ENCODE data around the gene RPS6KA3.
"Not testable (repeated sequence)": the region's sequence is repeated elsewhere in the genome, so short reads cannot be mapped to it uniquely, and the experiment has no call there.

Gene RPS6KA3

DNA sequence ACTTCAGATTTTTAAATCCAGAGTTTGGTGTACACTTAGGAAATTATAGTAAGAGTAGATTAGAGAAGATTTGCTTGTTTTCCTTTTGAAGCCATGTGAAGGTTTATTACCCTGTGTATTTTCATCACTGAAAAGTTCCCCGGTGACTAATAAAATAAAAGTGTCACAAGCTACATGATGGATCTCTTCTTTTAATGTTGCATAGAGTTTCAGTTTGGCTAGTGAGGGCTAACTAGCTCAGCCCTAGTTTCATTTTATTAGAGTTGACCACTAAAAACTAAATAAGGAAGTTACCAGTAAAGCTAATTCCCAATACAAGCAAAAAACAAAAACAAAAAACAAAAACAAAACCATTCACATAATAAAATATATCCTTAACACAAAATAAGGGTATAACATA lies 139.9 kb downstream of the RPS6KA3 start:
- H3K4ac ChIP-seq (ENCODE audit: low read depth in 1 of 2, low read length in 2 of 2); H2AFZ ChIP-seq (ENCODE audit: low read depth, low read length); H4K91ac ChIP-seq (ENCODE audit: low read length); H3K27ac ChIP-seq (ENCODE audit: low read length, poor library complexity, severe bottlenecking); H3K14ac ChIP-seq (ENCODE audit: low read length in 2 of 2); H3K4me2 ChIP-seq (ENCODE audit: low read length, poor library complexity, severe bottlenecking); H4K8ac ChIP-seq (ENCODE audit: low read length); H3K27me3 ChIP-seq (ENCODE audit: control insufficient read depth in 1 of 2, insufficient read depth in 1 of 2, low read length in 2 of 2); H2BK12ac ChIP-seq (ENCODE audit: low read length in 2 of 2); H3K9ac ChIP-seq (ENCODE audit: low read length); H2BK15ac ChIP-seq (ENCODE audit: low read depth, poor library complexity, severe bottlenecking); H3K4me3 ChIP-seq (ENCODE audit: insufficient read depth in 1 of 2, low read depth in 1 of 2, low read length in 2 of 2); H3K18ac ChIP-seq (ENCODE audit: low read depth in 1 of 2, low read length in 2 of 2); H2AK5ac ChIP-seq (ENCODE audit: low read length, severe bottlenecking); H3K4me1 ChIP-seq (ENCODE audit: control insufficient read depth, insufficient read depth, low read depth, low read length); H2BK5ac ChIP-seq (ENCODE audit: low read depth, low read length, poor library complexity, severe bottlenecking); H2BK120ac ChIP-seq (ENCODE audit: low read depth, low read length); H3K9me3 ChIP-seq (ENCODE audit: control insufficient read depth, low read length); H3K23ac ChIP-seq (ENCODE audit: low read length in 2 of 2); H3K79me1 ChIP-seq (replicated peaks; ENCODE audit: low read length, poor library complexity, severe bottlenecking); DNase-seq: not testable (repeated sequence)
- peaks cover 3 to 55% of the 10 kb centered on the region in 2 experiments for H3K36me3 ChIP-seq (ENCODE audit: control insufficient read depth in 1 of 2, insufficient read depth in 2 of 2, low read depth in 1 of 2, low read length in 2 of 2)
- WGBS, result no CpG with 5 or more reads among the region's 1 CpG

DNA sequence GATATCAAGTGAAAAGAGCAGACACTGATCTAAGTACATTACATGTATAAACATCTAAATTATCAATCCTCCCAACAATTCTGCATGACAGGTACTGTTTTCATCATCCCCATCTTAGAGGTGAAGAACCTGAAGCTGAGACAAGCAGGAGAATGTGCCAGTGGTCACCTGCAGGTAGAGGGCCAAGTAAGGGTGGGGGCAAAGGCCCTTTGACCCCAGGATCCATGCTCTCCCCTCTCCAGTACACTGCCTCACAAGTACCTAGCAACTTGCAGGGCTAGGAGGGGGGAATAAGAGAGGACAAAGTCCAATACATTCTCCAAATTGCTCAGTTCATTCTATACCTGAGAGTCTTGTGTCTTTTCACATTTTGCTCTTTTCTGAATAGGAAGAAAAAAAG lies 141.7 kb downstream of the RPS6KA3 start:
- H3K27ac ChIP-seq (ENCODE audit: low read length, poor library complexity, severe bottlenecking), result no peak overlapping the region
- no peak overlapping the region for H3K23ac ChIP-seq (ENCODE audit: low read length in 2 of 2)
- no peak overlapping the region for H4K91ac ChIP-seq (ENCODE audit: low read length)
- no peak overlapping the region for H2BK12ac ChIP-seq (ENCODE audit: low read length in 2 of 2)
- no peaks in the 10 kb centered on the region for H3K4me1 ChIP-seq (ENCODE audit: control insufficient read depth, insufficient read depth, low read depth, low read length)
- H2BK120ac ChIP-seq (ENCODE audit: low read depth, low read length), result no peak overlapping the region
- no peak overlapping the region for H2AFZ ChIP-seq (ENCODE audit: low read depth, low read length)
- H2BK5ac ChIP-seq (ENCODE audit: low read depth, low read length, poor library complexity, severe bottlenecking), result no peak overlapping the region
- no peak overlapping the region for H3K4me3 ChIP-seq (ENCODE audit: insufficient read depth in 1 of 2, low read depth in 1 of 2, low read length in 2 of 2)
- no peak overlapping the region for H3K4ac ChIP-seq (ENCODE audit: low read depth in 1 of 2, low read length in 2 of 2)
- H3K9ac ChIP-seq (ENCODE audit: low read length), result no peak overlapping the region
- no peaks in the 10 kb centered on the region for H3K9me3 ChIP-seq (ENCODE audit: control insufficient read depth, low read length)
- DNase-seq, result no peak
- H3K14ac ChIP-seq (ENCODE audit: low read length in 2 of 2), result no peak overlapping the region
- H3K18ac ChIP-seq (ENCODE audit: low read depth in 1 of 2, low read length in 2 of 2), result no peak overlapping the region
- no peaks in the 10 kb centered on the region for H3K79me1 ChIP-seq (replicated peaks; ENCODE audit: low read length, poor library complexity, severe bottlenecking)
- H3K27me3 ChIP-seq (ENCODE audit: control insufficient read depth in 1 of 2, insufficient read depth in 1 of 2, low read length in 2 of 2), result no peaks in the 10 kb centered on the region
- H3K36me3 ChIP-seq (ENCODE audit: control insufficient read depth in 1 of 2, insufficient read depth in 2 of 2, low read depth in 1 of 2, low read length in 2 of 2), result peaks cover 3 to 38% of the 10 kb centered on the region in 2 experiments
- no peak overlapping the region for H2BK15ac ChIP-seq (ENCODE audit: low read depth, poor library complexity, severe bottlenecking)
- no peak overlapping the region for H3K4me2 ChIP-seq (ENCODE audit: low read length, poor library complexity, severe bottlenecking)
- no peak overlapping the region for H4K8ac ChIP-seq (ENCODE audit: low read length)
- H2AK5ac ChIP-seq (ENCODE audit: low read length, severe bottlenecking), result no peak overlapping the region

DNA sequence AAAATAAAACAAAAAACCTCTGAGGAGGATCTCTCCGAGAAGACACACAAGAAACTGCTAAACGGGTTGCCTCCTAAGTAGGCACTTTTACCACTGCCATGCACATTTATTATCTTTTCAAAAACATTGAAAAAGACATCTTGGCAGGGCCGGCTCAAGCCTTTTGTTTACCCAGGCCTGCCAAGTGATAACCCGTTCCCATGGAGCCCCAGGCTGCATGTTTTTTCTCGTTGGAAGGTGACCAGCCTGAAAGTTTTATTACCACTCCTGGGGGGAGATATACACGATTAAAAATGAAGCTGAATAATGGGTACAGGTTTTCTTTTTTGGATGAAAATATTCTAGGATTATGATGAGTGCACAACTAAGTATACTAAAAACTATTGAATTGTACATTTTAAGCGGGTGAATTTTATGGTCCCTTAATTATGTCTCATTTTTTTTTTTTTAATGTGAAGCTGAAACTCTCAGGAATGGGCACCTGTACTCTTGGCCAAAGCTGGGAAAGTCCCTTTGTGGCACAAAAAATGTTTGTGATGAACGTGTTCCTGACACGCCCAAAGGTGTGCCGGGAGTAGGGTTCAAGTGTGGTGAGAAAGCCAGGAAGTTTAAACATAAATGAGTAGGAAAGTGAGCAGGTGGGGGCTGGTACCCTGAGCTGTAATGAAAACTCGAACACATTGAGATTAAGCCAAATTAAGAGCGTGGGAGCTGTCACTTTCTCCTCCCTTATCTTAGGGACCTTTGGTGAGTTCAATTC lies 148.5 kb downstream of the RPS6KA3 start:
- H3K79me1 ChIP-seq (replicated peaks; ENCODE audit: low read length, poor library complexity, severe bottlenecking), result no peaks in the 10 kb centered on the region
- no peak overlapping the region for H3K27ac ChIP-seq (ENCODE audit: low read length, poor library complexity, severe bottlenecking)
- no peak for DNase-seq
- H2BK15ac ChIP-seq (ENCODE audit: low read depth, poor library complexity, severe bottlenecking), result no peak overlapping the region
- no peak overlapping the region for H2BK5ac ChIP-seq (ENCODE audit: low read depth, low read length, poor library complexity, severe bottlenecking)
- H3K4me2 ChIP-seq (ENCODE audit: low read length, poor library complexity, severe bottlenecking), result no peak overlapping the region
- no peak overlapping the region for H2AK5ac ChIP-seq (ENCODE audit: low read length, severe bottlenecking)
- no peak overlapping the region for H3K14ac ChIP-seq (ENCODE audit: low read length in 2 of 2)
- H4K91ac ChIP-seq (ENCODE audit: low read length), result no peak overlapping the region
- no peak overlapping the region for H3K18ac ChIP-seq (ENCODE audit: low read depth in 1 of 2, low read length in 2 of 2)
- H3K27me3 ChIP-seq (ENCODE audit: control insufficient read depth in 1 of 2, insufficient read depth in 1 of 2, low read length in 2 of 2), result peaks cover 6 to 29% of the 10 kb centered on the region in 2 experiments
- 69% methylated on average over 10 of the region's 12 CpGs for WGBS
- H3K23ac ChIP-seq (ENCODE audit: low read length in 2 of 2), result no peak overlapping the region
- no peak overlapping the region for H3K4ac ChIP-seq (ENCODE audit: low read depth in 1 of 2, low read length in 2 of 2)
- no peak overlapping the region for H2AFZ ChIP-seq (ENCODE audit: low read depth, low read length)
- H3K9me3 ChIP-seq (ENCODE audit: control insufficient read depth, low read length), result no peaks in the 10 kb centered on the region
- no peak overlapping the region for H3K9ac ChIP-seq (ENCODE audit: low read length)
- peaks cover 6% of the 10 kb centered on the region for H3K4me1 ChIP-seq (ENCODE audit: control insufficient read depth, insufficient read depth, low read depth, low read length)
- no peaks in the 10 kb centered on the region for H3K36me3 ChIP-seq (ENCODE audit: control insufficient read depth in 1 of 2, insufficient read depth in 2 of 2, low read depth in 1 of 2, low read length in 2 of 2)
- no peak overlapping the region for H2BK120ac ChIP-seq (ENCODE audit: low read depth, low read length)
- H4K8ac ChIP-seq (ENCODE audit: low read length), result no peak overlapping the region
- H2BK12ac ChIP-seq (ENCODE audit: low read length in 2 of 2), result no peak overlapping the region
- H3K4me3 ChIP-seq (ENCODE audit: insufficient read depth in 1 of 2, low read depth in 1 of 2, low read length in 2 of 2), result no peak overlapping the region

DNA sequence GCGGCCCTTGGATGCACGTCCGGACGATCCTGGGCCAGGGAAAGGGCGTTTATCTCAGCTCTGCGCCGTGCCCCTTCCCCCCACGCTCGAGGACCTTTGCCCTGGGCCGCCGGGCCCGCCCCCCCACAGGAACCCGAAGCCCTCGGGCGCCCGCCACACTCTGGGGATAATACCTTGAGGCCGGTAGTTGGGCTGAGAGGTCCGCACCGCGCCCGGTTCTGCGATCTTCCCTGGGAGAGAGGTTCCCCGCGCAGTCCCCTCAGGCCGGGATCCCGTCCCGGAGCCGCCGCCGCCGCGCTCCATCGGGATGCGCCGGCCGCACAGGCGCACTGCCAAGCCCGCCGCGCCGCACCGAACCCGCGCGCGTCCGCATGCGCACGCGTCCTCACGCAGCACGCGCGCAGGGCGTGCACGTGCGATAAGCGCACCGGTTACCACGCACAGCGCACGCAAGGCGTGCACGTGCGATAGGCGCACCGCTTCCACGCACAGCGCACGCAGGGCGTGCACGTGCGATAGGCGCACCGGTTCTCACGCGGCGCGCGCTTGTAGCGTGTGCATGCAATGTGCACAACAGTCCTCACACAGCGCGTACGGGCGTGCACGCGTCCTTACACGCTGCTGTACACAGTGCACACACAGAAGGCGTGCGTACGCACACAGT lies 150.0 kb downstream of the RPS6KA3 start, which contains the start of gene MAP7D2:
Gene MAP7D2, minus strand, starts transcription at position 331 of the 664 bp plus-strand sequence. Its CDS starts 28 bp downstream, at position 303.
- H2BK12ac ChIP-seq (ENCODE audit: low read length in 2 of 2), result no peak within 1 kb of the TSS
- peaks cover 6% of the 10 kb centered on the region for H3K4me1 ChIP-seq (ENCODE audit: control insufficient read depth, insufficient read depth, low read depth, low read length)
- H3K9me3 ChIP-seq (ENCODE audit: control insufficient read depth, low read length), result no peaks in the 10 kb centered on the region
- H3K23ac ChIP-seq (ENCODE audit: low read length in 2 of 2), result no peak within 1 kb of the TSS
- H3K9ac ChIP-seq (ENCODE audit: low read length), result no peak within 1 kb of the TSS
- no peaks in the 10 kb centered on the region for H3K36me3 ChIP-seq (ENCODE audit: control insufficient read depth in 1 of 2, insufficient read depth in 2 of 2, low read depth in 1 of 2, low read length in 2 of 2)
- peak within 1 kb of the TSS; percentile 46 for H4K91ac ChIP-seq (ENCODE audit: low read length)
- no peaks in the 10 kb centered on the region for H3K79me1 ChIP-seq (replicated peaks; ENCODE audit: low read length, poor library complexity, severe bottlenecking)
- no peak for DNase-seq
- no peak within 1 kb of the TSS for H2AK5ac ChIP-seq (ENCODE audit: low read length, severe bottlenecking)
- no peak within 1 kb of the TSS for H3K4ac ChIP-seq (ENCODE audit: low read depth in 1 of 2, low read length in 2 of 2)
- H3K4me2 ChIP-seq (ENCODE audit: low read length, poor library complexity, severe bottlenecking), result peak within 1 kb of the TSS; percentile 53
- H3K27ac ChIP-seq (ENCODE audit: low read length, poor library complexity, severe bottlenecking), result no peak within 1 kb of the TSS
- peaks cover 6 to 36% of the 10 kb centered on the region in 2 experiments for H3K27me3 ChIP-seq (ENCODE audit: control insufficient read depth in 1 of 2, insufficient read depth in 1 of 2, low read length in 2 of 2)
- H3K4me3 ChIP-seq (ENCODE audit: insufficient read depth in 1 of 2, low read depth in 1 of 2, low read length in 2 of 2), result peak within 1 kb of the TSS in 1 of 2 experiments; percentile 64
- H2BK15ac ChIP-seq (ENCODE audit: low read depth, poor library complexity, severe bottlenecking), result no peak within 1 kb of the TSS
- no peak within 1 kb of the TSS for H2AFZ ChIP-seq (ENCODE audit: low read depth, low read length)
- no peak within 1 kb of the TSS for H3K18ac ChIP-seq (ENCODE audit: low read depth in 1 of 2, low read length in 2 of 2)
- WGBS, result 59% methylated on average over 40 of the region's 91 CpGs
- H3K14ac ChIP-seq (ENCODE audit: low read length in 2 of 2), result no peak within 1 kb of the TSS
- no peak within 1 kb of the TSS for H4K8ac ChIP-seq (ENCODE audit: low read length)
- H2BK120ac ChIP-seq (ENCODE audit: low read depth, low read length), result no peak within 1 kb of the TSS
- no peak within 1 kb of the TSS for H2BK5ac ChIP-seq (ENCODE audit: low read depth, low read length, poor library complexity, severe bottlenecking)
